GM12878 (cell line): ENCODE measurements around the gene CPNE4. TPM values are rescaled to one million over a fixed set of nuclear protein-coding genes. Genes with fewer than 3 reads are reported as not detected.

Experiments used
- CHD4 ChIP-seq: fragments of 200-600 bp; sonication (generic); IDR thresholded peaks from 2 replicates; pipeline ENCODE4 v1.6.1; 2016; ENCODE audit warnings: mild to moderate bottlenecking
- SREBF2 ChIP-seq: IDR thresholded peaks from 2 replicates; pipeline ENCODE4 v1.6.1; 2012; ENCODE audit warnings: mild to moderate bottlenecking, low read length
- STAT3 ChIP-seq: IDR thresholded peaks from 2 replicates; pipeline ENCODE4 v1.6.1; 2011; ENCODE audit warnings: low read depth, low read length, improper control_type of control experiment
- TAF1 ChIP-seq: IDR thresholded peaks from 2 replicates; pipeline ENCODE4 v1.6.1; 2011; ENCODE audit warnings: mild to moderate bottlenecking, low read depth, low read length, borderline replicate concordance
- YBX1 ChIP-seq: fragments of 450-650 bp; IDR thresholded peaks from 2 replicates; pipeline ENCODE4 v1.6.1; 2016; ENCODE audit warnings: antibody characterized with exemption
- ZNF384 ChIP-seq: IDR thresholded peaks from 2 replicates; pipeline ENCODE4 v1.6.1; 2012; ENCODE audit warnings: low read depth, mild to moderate bottlenecking, low read length, improper control_type of control experiment, borderline replicate concordance
- polyA plus RNA-seq, 11 experiments: library from polyadenylated mRNA; depleted of rRNA in 4 of 11; unstranded in 6 of 11; stranded (reverse) in 5 of 11; fragments of >200 nt; fragmentation: Nextera tagmentation in 4 of 11; fragmentation: Illumina TruSeq in 1 of 11; extraction: Ambion mirVana in 4 of 11; extraction: Trizol in 1 of 11; gene quantifications; 1 replicate in 1 of 11; 2 replicates in 10 of 11; pipeline versions ENCODE4 v1.2.1 to v1.2.3, GENCODE V29; 2011 to 2016; ENCODE audit warnings: inconsistent platforms in 2 of 11, missing spikeins in 2 of 11, low read depth in 1 of 11
- total RNA-seq, 4 experiments: library from RNA; depleted of rRNA in 3 of 4; stranded (reverse); fragments of >200 nt in 3 of 4; fragmentation: Illumina TruSeq in 1 of 4; extraction: Trizol in 1 of 4; gene quantifications; 2 replicates each; pipeline versions ENCODE4 v1.2.1 to v1.2.3, GENCODE V29; 2013 to 2021
- TF ChIP-seq, protein P1 (sequence below): IDR thresholded peaks from 2 replicates; pipeline ENCODE4 v1.6.1; 2012; ENCODE audit warnings: low read depth, low read length, improper control_type of control experiment
- TF ChIP-seq, protein P2 (sequence below): IDR thresholded peaks from 2 replicates; pipeline ENCODE4 v1.6.1; 2012; ENCODE audit warnings: low read length, inconsistent platforms
- TF ChIP-seq, protein P3 (sequence below): IDR thresholded peaks from 2 replicates; pipeline ENCODE4 v1.6.1; 2012; ENCODE audit warnings: mild to moderate bottlenecking, low read depth, low read length

Gene CPNE4
- total and polyA plus RNA-seq, 10 of the 15 experiments (the other 5 are each of a cell fraction or from before 2014, with no cell fraction given) = 0.17 to 1.9 (median 0.48) TPM; not detected in 1

DNA sequence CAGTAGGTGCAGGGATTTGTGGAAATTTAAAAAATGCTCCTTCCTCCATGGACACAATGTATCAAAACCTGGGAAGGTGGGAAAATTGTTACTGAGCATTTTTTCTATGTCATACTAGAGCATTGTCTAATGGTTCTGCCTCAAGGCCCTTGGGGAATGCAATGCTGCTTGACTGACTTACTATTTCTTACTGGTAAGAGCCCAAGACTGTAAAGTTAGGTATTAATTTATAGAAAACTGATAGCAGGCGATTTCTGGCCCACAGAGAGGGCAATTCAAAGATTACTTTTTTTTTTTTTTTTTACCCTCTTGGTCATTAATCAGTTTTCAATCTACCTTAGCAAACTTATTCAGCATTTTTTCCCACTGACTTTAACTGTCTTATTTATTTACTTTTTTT is 493.5 kb downstream of the CPNE4 start (continued):
- TF ChIP-seq, protein P1, sequence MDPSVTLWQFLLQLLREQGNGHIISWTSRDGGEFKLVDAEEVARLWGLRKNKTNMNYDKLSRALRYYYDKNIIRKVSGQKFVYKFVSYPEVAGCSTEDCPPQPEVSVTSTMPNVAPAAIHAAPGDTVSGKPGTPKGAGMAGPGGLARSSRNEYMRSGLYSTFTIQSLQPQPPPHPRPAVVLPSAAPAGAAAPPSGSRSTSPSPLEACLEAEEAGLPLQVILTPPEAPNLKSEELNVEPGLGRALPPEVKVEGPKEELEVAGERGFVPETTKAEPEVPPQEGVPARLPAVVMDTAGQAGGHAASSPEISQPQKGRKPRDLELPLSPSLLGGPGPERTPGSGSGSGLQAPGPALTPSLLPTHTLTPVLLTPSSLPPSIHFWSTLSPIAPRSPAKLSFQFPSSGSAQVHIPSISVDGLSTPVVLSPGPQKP = no peak
- TF ChIP-seq SREBF2 (no peak), STAT3 (no peak), CHD4 (no peak), ZNF384 (no peak), TAF1 (no peak), YBX1 (no peak)
- TF ChIP-seq, protein P2, sequence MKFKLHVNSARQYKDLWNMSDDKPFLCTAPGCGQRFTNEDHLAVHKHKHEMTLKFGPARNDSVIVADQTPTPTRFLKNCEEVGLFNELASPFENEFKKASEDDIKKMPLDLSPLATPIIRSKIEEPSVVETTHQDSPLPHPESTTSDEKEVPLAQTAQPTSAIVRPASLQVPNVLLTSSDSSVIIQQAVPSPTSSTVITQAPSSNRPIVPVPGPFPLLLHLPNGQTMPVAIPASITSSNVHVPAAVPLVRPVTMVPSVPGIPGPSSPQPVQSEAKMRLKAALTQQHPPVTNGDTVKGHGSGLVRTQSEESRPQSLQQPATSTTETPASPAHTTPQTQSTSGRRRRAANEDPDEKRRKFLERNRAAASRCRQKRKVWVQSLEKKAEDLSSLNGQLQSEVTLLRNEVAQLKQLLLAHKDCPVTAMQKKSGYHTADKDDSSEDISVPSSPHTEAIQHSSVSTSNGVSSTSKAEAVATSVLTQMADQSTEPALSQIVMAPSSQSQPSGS = no peak
- TF ChIP-seq, protein P3, sequence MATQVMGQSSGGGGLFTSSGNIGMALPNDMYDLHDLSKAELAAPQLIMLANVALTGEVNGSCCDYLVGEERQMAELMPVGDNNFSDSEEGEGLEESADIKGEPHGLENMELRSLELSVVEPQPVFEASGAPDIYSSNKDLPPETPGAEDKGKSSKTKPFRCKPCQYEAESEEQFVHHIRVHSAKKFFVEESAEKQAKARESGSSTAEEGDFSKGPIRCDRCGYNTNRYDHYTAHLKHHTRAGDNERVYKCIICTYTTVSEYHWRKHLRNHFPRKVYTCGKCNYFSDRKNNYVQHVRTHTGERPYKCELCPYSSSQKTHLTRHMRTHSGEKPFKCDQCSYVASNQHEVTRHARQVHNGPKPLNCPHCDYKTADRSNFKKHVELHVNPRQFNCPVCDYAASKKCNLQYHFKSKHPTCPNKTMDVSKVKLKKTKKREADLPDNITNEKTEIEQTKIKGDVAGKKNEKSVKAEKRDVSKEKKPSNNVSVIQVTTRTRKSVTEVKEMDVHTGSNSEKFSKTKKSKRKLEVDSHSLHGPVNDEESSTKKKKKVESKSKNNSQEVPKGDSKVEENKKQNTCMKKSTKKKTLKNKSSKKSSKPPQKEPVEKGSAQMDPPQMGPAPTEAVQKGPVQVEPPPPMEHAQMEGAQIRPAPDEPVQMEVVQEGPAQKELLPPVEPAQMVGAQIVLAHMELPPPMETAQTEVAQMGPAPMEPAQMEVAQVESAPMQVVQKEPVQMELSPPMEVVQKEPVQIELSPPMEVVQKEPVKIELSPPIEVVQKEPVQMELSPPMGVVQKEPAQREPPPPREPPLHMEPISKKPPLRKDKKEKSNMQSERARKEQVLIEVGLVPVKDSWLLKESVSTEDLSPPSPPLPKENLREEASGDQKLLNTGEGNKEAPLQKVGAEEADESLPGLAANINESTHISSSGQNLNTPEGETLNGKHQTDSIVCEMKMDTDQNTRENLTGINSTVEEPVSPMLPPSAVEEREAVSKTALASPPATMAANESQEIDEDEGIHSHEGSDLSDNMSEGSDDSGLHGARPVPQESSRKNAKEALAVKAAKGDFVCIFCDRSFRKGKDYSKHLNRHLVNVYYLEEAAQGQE = no peak
- TF ChIP-seq, all 136 proteins: peak for 0
